ENCODE results near the gene OXCT1.
"Not testable (repeated sequence)": the region's sequence is repeated elsewhere in the genome, so short reads cannot be mapped to it uniquely, and the experiment has no call there.

Gene OXCT1

GRCh38 chr5:41856644-41857491, 13.4 kb downstream of the OXCT1 start:
- H3K4me3 ChIP-seq (ENCODE audit: low read depth, low read length): no peak overlapping the region
- peak; percentile 64 for TF ChIP-seq CTCF (IDR thresholded peaks at IDR 0.05; ENCODE audit: low read depth, low read length)
- no peak for TF ChIP-seq POLR2A (IDR thresholded peaks at IDR 0.05; ENCODE audit: extremely low read depth, insufficient read length)
- DNase-seq (ENCODE audit: low read depth): peak; percentile 74

GRCh38 chr5:41852293-41852692, 17.9 kb downstream of the OXCT1 start:
- H3K4me3 ChIP-seq (ENCODE audit: low read depth, low read length): no peak overlapping the region
- TF ChIP-seq CTCF (IDR thresholded peaks at IDR 0.05; ENCODE audit: low read depth, low read length) (no peak), POLR2A (IDR thresholded peaks at IDR 0.05; ENCODE audit: extremely low read depth, insufficient read length) (no peak), MYC (IDR thresholded peaks at IDR 0.05; ENCODE audit: low read depth, low read length) (no peak), MAX (IDR thresholded peaks at IDR 0.05; ENCODE audit: low read depth, low read length) (no peak)
- no peak for DNase-seq (ENCODE audit: low read depth)

GRCh38 chr5:41851116-41851515, 19.1 kb downstream of the OXCT1 start:
- no peak overlapping the region for H3K4me3 ChIP-seq (ENCODE audit: low read depth, low read length)
- TF ChIP-seq MAX (IDR thresholded peaks at IDR 0.05; ENCODE audit: low read depth, low read length) (no peak), POLR2A (IDR thresholded peaks at IDR 0.05; ENCODE audit: extremely low read depth, insufficient read length) (no peak), MYC (IDR thresholded peaks at IDR 0.05; ENCODE audit: low read depth, low read length) (no peak), CTCF (IDR thresholded peaks at IDR 0.05; ENCODE audit: low read depth, low read length) (no peak)
- DNase-seq (ENCODE audit: low read depth): no peak

GRCh38 chr5:41848983-41849382, 21.2 kb downstream of the OXCT1 start:
- DNase-seq (ENCODE audit: low read depth): no peak
- H3K4me3 ChIP-seq (ENCODE audit: low read depth, low read length): no peak overlapping the region
- TF ChIP-seq POLR2A (IDR thresholded peaks at IDR 0.05; ENCODE audit: extremely low read depth, insufficient read length): no peak
- no peak for TF ChIP-seq MYC (IDR thresholded peaks at IDR 0.05; ENCODE audit: low read depth, low read length)
- TF ChIP-seq MAX (IDR thresholded peaks at IDR 0.05; ENCODE audit: low read depth, low read length): no peak
- TF ChIP-seq CTCF (IDR thresholded peaks at IDR 0.05; ENCODE audit: low read depth, low read length): no peak

- DNase-seq (ENCODE audit: low read depth); H3K4me3 ChIP-seq (ENCODE audit: low read depth, low read length): not testable (repeated sequence)
Measured at GRCh38 chr5:41845751-41846150, 24.5 kb downstream of the OXCT1 start.

- DNase-seq (ENCODE audit: low read depth): no peak
- H3K4me3 ChIP-seq (ENCODE audit: low read depth, low read length): no peak overlapping the region
- TF ChIP-seq MAX (IDR thresholded peaks at IDR 0.05; ENCODE audit: low read depth, low read length) (no peak), POLR2A (IDR thresholded peaks at IDR 0.05; ENCODE audit: extremely low read depth, insufficient read length) (no peak), MYC (IDR thresholded peaks at IDR 0.05; ENCODE audit: low read depth, low read length) (no peak)
Measured at GRCh38 chr5:41844502-41844901, 25.7 kb downstream of the OXCT1 start.
